ENCODE measurements around the gene PRSS33.

The PRSS33 gene

DNA sequence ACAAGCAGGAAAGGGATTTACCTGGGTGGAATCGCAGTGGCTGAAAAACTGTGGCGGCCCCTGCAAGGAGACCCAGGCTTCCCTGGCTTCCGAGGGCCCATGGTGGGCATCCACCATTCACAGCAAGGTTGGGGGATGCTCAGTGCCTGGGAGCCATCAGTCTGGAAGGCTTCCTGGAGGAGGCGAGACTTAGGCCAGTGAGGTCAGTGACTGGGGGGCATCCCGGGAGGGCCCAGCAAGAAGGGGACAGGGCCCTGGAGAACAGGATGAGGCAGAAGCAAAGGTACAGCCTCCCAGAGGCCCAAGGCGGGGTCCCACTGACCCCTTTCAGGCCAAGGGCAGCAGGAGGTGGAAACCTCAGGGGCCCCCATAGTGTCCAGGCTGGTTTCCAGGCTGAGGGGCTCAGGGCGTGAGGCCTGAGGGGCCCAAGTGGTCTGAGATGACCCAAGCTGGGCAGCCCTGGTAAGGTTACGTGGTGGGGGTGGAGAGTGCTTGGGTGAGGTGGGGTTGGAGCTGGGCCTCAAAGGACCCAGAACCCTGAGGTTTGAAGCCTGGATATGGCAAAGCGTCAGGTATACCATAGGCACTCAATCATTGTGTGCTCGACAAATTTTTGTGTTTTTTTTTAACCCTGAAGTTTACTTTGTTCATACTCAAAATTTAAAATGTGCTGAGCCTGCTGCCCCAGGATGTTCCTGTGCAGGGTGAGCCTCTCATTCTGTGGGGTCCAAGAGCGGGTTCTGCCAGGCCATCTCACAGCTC lies 50.7 kb downstream of the PRSS33 start:
- TF ChIP-seq, protein P1, sequence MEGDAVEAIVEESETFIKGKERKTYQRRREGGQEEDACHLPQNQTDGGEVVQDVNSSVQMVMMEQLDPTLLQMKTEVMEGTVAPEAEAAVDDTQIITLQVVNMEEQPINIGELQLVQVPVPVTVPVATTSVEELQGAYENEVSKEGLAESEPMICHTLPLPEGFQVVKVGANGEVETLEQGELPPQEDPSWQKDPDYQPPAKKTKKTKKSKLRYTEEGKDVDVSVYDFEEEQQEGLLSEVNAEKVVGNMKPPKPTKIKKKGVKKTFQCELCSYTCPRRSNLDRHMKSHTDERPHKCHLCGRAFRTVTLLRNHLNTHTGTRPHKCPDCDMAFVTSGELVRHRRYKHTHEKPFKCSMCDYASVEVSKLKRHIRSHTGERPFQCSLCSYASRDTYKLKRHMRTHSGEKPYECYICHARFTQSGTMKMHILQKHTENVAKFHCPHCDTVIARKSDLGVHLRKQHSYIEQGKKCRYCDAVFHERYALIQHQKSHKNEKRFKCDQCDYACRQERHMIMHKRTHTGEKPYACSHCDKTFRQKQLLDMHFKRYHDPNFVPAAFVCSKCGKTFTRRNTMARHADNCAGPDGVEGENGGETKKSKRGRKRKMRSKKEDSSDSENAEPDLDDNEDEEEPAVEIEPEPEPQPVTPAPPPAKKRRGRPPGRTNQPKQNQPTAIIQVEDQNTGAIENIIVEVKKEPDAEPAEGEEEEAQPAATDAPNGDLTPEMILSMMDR (IDR thresholded peaks at IDR 0.05; ENCODE audit: insufficient read depth, low read length, poor library complexity, severe bottlenecking) = no peak
- H3K4me3 ChIP-seq (replicated peaks; ENCODE audit: low read depth, low read length) = no peak overlapping the region
- no peaks in the 10 kb centered on the region for H3K27me3 ChIP-seq (replicated peaks; ENCODE audit: control insufficient read depth, insufficient read depth, low read length)
- DNase-seq (ENCODE audit: extremely low read depth, insufficient read length) = no peak
- H3K36me3 ChIP-seq (ENCODE audit: control insufficient read depth, insufficient read depth, low read length) = no peaks in the 10 kb centered on the region

DNA sequence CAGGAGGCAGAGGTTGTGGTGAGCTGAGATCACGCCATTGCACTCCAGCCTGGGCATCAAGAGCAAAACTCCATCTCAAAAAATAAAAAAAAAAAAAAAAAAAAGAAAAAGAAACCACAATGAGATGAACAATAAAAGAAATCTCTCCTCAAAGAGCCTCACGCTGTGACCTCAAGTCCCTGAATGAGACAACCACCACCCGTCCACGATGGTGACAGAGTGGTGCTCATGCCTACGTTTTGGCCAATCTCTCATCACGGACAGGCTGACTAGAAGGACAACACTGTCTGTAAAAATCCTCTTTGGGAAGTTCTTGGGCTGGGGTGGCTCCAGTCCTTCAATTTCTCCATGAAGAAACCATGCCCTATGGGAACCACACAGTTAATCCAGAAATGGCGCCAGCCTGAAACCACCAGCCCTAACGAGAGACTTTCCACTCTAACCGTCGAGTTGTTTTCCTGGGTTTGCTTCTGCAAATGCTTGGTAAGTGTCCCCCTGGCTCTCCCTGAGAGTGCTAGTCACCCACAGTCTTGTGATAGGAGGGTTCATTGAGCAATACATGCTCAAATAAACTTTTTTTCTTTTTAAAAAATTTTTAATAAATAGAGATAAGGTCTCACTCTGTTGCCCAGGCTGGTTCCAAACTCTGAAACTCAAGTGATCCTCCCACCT lies 52.4 kb downstream of the PRSS33 start:
- TF ChIP-seq, protein P1 (IDR thresholded peaks at IDR 0.05; ENCODE audit: insufficient read depth, low read length, poor library complexity, severe bottlenecking) = no peak
- H3K27me3 ChIP-seq (replicated peaks; ENCODE audit: control insufficient read depth, insufficient read depth, low read length) = no peaks in the 10 kb centered on the region
- no peak for DNase-seq (ENCODE audit: extremely low read depth, insufficient read length)
- H3K4me3 ChIP-seq (replicated peaks; ENCODE audit: low read depth, low read length) = no peak overlapping the region
- no peaks in the 10 kb centered on the region for H3K36me3 ChIP-seq (ENCODE audit: control insufficient read depth, insufficient read depth, low read length)

All from GM06990 (cell line).